ENCODE measurements around the gene SYT8. TPM values are rescaled to one million over a fixed set of nuclear protein-coding genes. Genes with fewer than 3 reads are reported as not detected.

Gene SYT8
- total and polyA plus RNA-seq, 2 experiments from 2014 or later = not detected

DNA sequence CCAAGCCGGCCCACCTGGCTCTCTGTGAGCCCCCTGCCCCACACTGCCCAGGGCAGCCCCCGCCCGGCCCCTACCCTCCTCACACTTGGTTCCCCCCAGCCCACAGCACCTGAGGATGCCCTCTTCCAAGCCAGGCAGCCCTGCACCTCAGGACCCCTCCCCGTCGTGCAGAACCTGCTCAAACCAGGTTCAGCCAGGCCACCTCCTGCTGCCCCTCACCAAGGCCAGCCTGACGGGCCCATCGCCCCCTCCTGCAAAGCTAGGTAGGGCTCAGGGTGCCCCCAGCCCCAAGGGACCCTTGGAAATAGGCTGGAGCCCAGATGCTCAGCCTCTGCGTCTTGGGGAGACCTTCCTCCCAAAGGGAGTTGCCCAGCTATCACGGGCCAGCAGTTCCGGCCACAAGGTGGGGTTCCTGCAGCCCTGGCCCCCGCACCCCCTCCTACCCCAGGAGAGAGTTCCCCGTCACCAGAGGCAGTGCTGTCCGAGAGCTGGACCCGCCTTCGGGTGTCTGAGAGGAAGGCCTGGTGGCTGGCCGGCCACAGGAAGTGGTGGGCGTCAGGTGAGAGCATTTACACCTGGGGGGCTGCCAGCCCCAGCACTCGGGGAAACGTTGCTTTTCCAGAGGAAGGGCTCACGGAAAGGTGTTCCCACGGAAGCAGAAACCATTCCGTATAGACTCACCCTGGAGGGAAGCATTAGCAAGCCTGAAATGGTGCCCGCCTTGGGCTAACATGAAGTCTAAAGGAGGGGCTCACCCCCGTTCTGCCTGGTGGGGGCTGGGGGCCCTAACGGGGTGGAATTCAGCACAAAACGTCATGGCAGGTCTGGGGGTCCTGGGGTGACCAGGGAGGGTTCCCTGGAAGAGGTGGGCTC is 3.2 kb upstream of the SYT8 start:
- H3K4me1 ChIP-seq (ENCODE audit: low read depth) = no peaks in the 10 kb centered on the region
- no peaks in the 10 kb centered on the region for H3K9me3 ChIP-seq (ENCODE audit: low read depth)
- no peaks in the 10 kb centered on the region for H3K36me3 ChIP-seq
- no peak overlapping the region for H3K4me3 ChIP-seq
- DNase-seq (ENCODE audit: low read depth in 1 of 2, low spot score in 1 of 2) = no peak
- TF ChIP-seq CTCF (IDR thresholded peaks at IDR 0.05; ENCODE audit: low read depth, low read length) = no peak
- H3K27ac ChIP-seq = no peak overlapping the region
- H3K27me3 ChIP-seq = no peaks in the 10 kb centered on the region

GRCh38 chr11:1832211-1832919 is 2.4 kb upstream of the SYT8 start:
- H3K27me3 ChIP-seq = no peaks in the 10 kb centered on the region
- H3K4me3 ChIP-seq = no peak overlapping the region
- no peaks in the 10 kb centered on the region for H3K4me1 ChIP-seq (ENCODE audit: low read depth)
- H3K36me3 ChIP-seq = no peaks in the 10 kb centered on the region
- peak; percentile 35 to 73 for DNase-seq (ENCODE audit: low read depth in 1 of 2, low spot score in 1 of 2)
- no peaks in the 10 kb centered on the region for H3K9me3 ChIP-seq (ENCODE audit: low read depth)
- peak; percentile 93 for TF ChIP-seq CTCF (IDR thresholded peaks at IDR 0.05; ENCODE audit: low read depth, low read length)
- H3K27ac ChIP-seq = no peak overlapping the region

DNA sequence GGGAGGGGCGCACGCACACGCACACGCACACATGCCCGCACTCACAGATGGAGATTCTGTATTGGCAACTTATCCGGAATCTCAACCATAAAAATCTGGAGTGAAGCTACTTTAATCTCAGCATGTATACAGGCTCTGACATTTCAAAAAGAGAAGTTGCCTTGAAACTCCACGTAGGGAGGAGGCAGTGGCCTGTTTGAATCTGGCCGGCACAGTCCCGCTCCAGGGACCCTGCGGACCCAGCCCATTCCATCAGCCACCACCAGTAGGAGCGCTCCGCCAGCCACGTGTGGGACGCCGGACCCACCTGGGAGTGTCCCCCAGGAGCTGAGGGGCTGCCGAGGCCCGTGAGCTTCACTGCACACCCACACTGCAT is 1.9 kb upstream of the SYT8 start:
- no peaks in the 10 kb centered on the region for H3K27me3 ChIP-seq
- peaks cover 1% of the 10 kb centered on the region for H3K4me1 ChIP-seq (ENCODE audit: low read depth)
- no peak for DNase-seq (ENCODE audit: low read depth in 1 of 2, low spot score in 1 of 2)
- no peak overlapping the region for H3K27ac ChIP-seq
- no peak overlapping the region for H3K4me3 ChIP-seq
- no peaks in the 10 kb centered on the region for H3K36me3 ChIP-seq
- no peaks in the 10 kb centered on the region for H3K9me3 ChIP-seq (ENCODE audit: low read depth)
- TF ChIP-seq CTCF (IDR thresholded peaks at IDR 0.05; ENCODE audit: low read depth, low read length) = no peak

DNA sequence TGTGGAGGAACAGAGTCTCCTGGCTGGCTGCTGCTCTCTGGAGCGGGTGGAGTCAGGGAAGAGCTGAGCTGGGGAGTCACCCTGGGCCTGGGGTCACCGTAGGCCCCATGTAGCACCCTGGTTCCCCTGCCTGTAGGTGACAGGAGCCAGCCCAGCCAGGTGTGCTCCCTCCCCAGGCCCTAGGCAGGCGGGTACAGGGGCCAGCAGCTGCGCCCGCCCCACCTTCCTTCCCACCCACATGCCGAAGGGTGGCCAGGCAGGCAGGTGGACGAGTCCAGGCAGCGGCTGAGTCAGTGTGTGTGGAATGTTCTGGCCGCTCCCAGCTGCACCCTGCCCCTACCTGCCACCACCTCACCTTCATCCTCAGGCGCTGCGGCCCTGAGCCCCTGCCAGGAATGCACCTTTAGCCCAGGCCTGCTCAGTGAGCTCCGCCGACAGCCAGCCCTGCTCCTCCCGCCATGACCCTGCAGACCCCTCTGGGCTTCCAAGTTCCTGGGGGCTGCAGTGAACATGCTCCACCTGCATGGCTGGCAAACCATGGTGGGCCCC is 654 bp upstream of the SYT8 start:
- Histone ChIP-seq H3K27ac (no peak overlapping the region), H3K4me3 (no peak overlapping the region), H3K27me3 (no peaks in the 10 kb centered on the region), H3K4me1 (ENCODE audit: low read depth) (peaks cover 12% of the 10 kb centered on the region), H3K36me3 (no peaks in the 10 kb centered on the region), H3K9me3 (ENCODE audit: low read depth) (no peaks in the 10 kb centered on the region)
- DNase-seq (ENCODE audit: low read depth in 1 of 2, low spot score in 1 of 2) = no peak
- no peak for TF ChIP-seq CTCF (IDR thresholded peaks at IDR 0.05; ENCODE audit: low read depth, low read length)

DNA sequence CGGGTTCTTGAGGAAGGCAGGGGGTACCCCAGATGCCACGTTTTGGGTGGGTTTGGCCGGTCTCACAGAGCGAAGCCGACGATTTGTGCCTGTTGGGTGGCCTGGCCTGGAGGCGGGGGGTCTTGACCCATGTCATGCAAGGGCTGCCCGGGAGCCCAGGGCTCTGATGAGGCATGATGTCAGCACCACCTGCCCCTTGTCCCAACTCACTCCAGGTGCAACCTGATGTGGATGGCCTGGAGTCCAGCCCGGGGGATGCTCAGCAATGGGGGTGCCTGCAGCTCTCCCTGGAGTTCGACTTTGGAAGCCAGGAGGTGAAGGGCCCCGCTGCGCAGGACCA is 851 bp downstream of the SYT8 start:
- TF ChIP-seq CTCF (IDR thresholded peaks at IDR 0.05; ENCODE audit: low read depth, low read length) = no peak
- no peaks in the 10 kb centered on the region for H3K36me3 ChIP-seq

More for the DNA sequence above, 851 bp downstream of the SYT8 start:
- H3K4me1 ChIP-seq (ENCODE audit: low read depth) = peaks cover 15% of the 10 kb centered on the region
- no peaks in the 10 kb centered on the region for H3K9me3 ChIP-seq (ENCODE audit: low read depth)
- no peak overlapping the region for H3K4me3 ChIP-seq
- H3K27ac ChIP-seq = no peak overlapping the region
- H3K27me3 ChIP-seq = no peaks in the 10 kb centered on the region
- no peak for DNase-seq (ENCODE audit: low read depth in 1 of 2, low spot score in 1 of 2)

All from cardiac muscle cell (in vitro differentiated cells and primary cell).